ENCODE data around the gene GOLGA5.

The GOLGA5 gene

GRCh38 chr14:92880851-92881250 lies 86.7 kb downstream of the GOLGA5 start:
- no peak for DNase-seq

GRCh38 chr14:92883066-92883465 lies 89.0 kb downstream of the GOLGA5 start:
- DNase-seq, result no peak

- DNase-seq, result no peak
These were observed 90.3 kb downstream of the GOLGA5 start for GRCh38 chr14:92884410-92884809.

GRCh38 chr14:92885279-92886061 lies 91.4 kb downstream of the GOLGA5 start:
- no peak for DNase-seq

- DNase-seq, result no peak
These were observed 92.2 kb downstream of the GOLGA5 start for GRCh38 chr14:92886337-92886736.

GRCh38 chr14:92887157-92887556 lies 93.1 kb downstream of the GOLGA5 start:
- DNase-seq, result no peak

GRCh38 chr14:92888896-92889295 lies 94.8 kb downstream of the GOLGA5 start:
- no peak for DNase-seq

Data from CD4-positive, alpha-beta T cell treated with Interleukin-15 for 1 hour (primary cell).